ENCODE results near the gene APBA2. TPM values are rescaled to one million over a fixed set of nuclear protein-coding genes. Genes with fewer than 3 reads are reported as not detected.

The APBA2 gene
- total RNA-seq, 1 experiment from 2014 or later: not detected

GRCh38 chr15:28990390-28990789 lies 104.6 kb downstream of the APBA2 start:
- CTCF ChIA-PET: no interaction called here
- Mint-ChIP-seq H3K27me3 (ENCODE audit: insufficient read depth, unreplicated experiment) (peaks cover 15% of the 10 kb centered on the region), H3K4me1 (ENCODE audit: low read depth, unreplicated experiment) (no peaks in the 10 kb centered on the region), H3K36me3 (ENCODE audit: insufficient read depth, unreplicated experiment) (no peaks in the 10 kb centered on the region), H3K4me3 (ENCODE audit: unreplicated experiment) (no peak overlapping the region), H3K9me3 (ENCODE audit: unreplicated experiment) (no peaks in the 10 kb centered on the region), H3K27ac (ENCODE audit: unreplicated experiment) (no peak overlapping the region)
- no peak for DNase-seq
- POLR2A ChIA-PET: no interaction called here
- Histone ChIP-seq H3K36me3 (ENCODE audit: control insufficient read depth, insufficient read depth, low read length) (no peaks in the 10 kb centered on the region), H3K4me3 (ENCODE audit: low read depth, low read length) (no peak overlapping the region), H3K27me3 (replicated peaks; ENCODE audit: control insufficient read depth, insufficient read depth, low read length) (no peaks in the 10 kb centered on the region; the same call in 1 of the 2 replicates), H3K4me1 (no peaks in the 10 kb centered on the region), H3K9me3 (no peaks in the 10 kb centered on the region)
- intact Hi-C loops (cut with micrococcal nuclease; ENCODE audit: unreplicated experiment): no loop called here
- TF ChIP-seq, protein P1, sequence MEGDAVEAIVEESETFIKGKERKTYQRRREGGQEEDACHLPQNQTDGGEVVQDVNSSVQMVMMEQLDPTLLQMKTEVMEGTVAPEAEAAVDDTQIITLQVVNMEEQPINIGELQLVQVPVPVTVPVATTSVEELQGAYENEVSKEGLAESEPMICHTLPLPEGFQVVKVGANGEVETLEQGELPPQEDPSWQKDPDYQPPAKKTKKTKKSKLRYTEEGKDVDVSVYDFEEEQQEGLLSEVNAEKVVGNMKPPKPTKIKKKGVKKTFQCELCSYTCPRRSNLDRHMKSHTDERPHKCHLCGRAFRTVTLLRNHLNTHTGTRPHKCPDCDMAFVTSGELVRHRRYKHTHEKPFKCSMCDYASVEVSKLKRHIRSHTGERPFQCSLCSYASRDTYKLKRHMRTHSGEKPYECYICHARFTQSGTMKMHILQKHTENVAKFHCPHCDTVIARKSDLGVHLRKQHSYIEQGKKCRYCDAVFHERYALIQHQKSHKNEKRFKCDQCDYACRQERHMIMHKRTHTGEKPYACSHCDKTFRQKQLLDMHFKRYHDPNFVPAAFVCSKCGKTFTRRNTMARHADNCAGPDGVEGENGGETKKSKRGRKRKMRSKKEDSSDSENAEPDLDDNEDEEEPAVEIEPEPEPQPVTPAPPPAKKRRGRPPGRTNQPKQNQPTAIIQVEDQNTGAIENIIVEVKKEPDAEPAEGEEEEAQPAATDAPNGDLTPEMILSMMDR (IDR thresholded peaks at IDR 0.05; ENCODE audit: insufficient read depth in 1 of 2, low read depth in 1 of 2, low read length in 1 of 2, severe bottlenecking in 1 of 2, unreplicated experiment in 1 of 2): no peak
- BruUV-seq (replicated peaks): no TSS peak

DNA sequence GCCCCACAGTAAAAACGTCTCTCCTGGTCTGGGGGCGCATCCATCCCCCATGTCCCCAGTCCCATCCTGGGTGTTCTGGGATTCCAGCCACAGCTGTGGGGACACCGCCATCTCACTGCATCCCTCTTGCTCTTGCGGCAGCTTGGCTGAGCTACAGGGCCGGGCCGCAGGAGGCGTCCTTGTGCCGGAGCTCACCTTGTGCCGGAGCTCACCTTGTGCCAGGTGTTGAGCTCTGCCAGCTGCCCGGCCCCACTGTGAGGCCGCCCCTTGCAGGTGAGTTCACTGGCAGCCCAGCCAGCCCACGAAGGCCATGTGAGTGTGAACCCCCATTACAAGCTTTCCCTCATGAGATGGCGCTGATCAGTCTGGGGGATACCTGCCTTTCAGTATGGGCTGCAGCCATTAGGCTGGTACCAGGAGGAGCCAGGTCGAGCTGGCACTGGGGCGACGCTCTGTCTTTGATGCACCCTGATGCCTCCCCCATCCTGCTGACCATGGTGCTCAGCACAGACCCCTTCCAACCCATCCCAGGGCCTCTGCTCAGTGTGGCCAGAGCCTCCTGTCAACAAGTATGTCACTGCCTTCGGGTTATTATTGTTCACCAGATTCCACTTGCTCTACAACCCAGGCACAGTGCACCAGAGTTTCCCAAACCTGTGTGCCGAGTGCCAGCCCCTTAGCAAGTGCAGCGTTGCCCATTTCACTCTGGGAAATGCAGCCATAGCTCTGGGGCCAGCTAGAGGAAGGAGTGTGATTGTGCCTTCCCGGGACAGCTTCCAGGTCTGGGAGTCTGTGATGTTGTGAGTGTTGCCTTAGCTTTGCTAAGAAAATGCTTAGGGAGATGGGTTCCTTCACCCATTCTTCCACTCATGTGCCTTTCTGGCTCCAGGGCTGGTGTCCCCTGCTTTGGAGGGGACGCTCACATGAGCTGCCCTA lies 105.7 kb downstream of the APBA2 start:
- Mint-ChIP-seq H3K36me3 (ENCODE audit: insufficient read depth, unreplicated experiment) (no peaks in the 10 kb centered on the region), H3K4me3 (ENCODE audit: unreplicated experiment) (no peak overlapping the region), H3K27me3 (ENCODE audit: insufficient read depth, unreplicated experiment) (peaks cover 15% of the 10 kb centered on the region), H3K4me1 (ENCODE audit: low read depth, unreplicated experiment) (no peaks in the 10 kb centered on the region), H3K27ac (ENCODE audit: unreplicated experiment) (no peak overlapping the region), H3K9me3 (ENCODE audit: unreplicated experiment) (no peaks in the 10 kb centered on the region)
- TF ChIP-seq, protein P1 (IDR thresholded peaks at IDR 0.05; ENCODE audit: insufficient read depth in 1 of 2, low read depth in 1 of 2, low read length in 1 of 2, severe bottlenecking in 1 of 2, unreplicated experiment in 1 of 2): no peak
- no TSS peak for BruUV-seq (replicated peaks)
- Histone ChIP-seq H3K36me3 (ENCODE audit: control insufficient read depth, insufficient read depth, low read length) (no peaks in the 10 kb centered on the region), H3K27me3 (replicated peaks; ENCODE audit: control insufficient read depth, insufficient read depth, low read length) (no peaks in the 10 kb centered on the region; the same call in 1 of the 2 replicates), H3K4me1 (no peaks in the 10 kb centered on the region), H3K4me3 (ENCODE audit: low read depth, low read length) (no peak overlapping the region), H3K9me3 (no peaks in the 10 kb centered on the region)
- ChIA-PET CTCF (interaction anchor here (0.6 kb wide), 1 partner anchor 103 kb away, joined by 3 read pairs; no protein-coding TSS in a partner anchor), POLR2A (no interaction called here)
- no peak for DNase-seq
- intact Hi-C loops (cut with micrococcal nuclease; ENCODE audit: unreplicated experiment): no loop called here

DNA sequence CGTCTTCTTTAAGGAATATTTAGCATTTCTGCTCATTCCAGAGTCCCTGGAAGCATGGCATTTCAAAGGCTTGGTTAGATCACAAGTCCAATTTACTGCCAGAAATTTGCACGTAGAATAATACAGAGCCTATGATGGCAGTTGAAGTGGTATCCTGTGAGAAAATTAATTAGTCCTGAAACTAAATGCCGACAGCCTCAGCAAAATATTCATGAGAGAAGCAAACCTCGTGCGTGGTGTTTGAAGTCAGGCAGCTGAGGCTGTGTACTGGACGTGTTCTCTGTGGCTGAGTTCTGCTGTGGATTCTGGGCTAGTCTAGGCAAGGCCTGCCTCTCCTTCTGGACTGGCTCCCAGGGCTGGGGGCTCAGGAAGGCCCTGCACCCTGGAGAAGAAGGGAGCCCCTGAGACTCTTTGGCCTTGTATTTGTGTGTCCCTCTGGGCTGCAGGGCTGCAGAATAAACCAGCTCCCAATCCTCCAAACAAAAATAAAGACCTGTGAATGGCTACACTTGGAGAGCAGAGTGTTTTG lies 106.6 kb downstream of the APBA2 start:
- H3K27me3 ChIP-seq (replicated peaks; ENCODE audit: control insufficient read depth, insufficient read depth, low read length): no peaks in the 10 kb centered on the region; the same call in 1 of the 2 replicates
- no TSS peak for BruUV-seq (replicated peaks)
- H3K36me3 Mint-ChIP-seq (ENCODE audit: insufficient read depth, unreplicated experiment): no peaks in the 10 kb centered on the region

More for the DNA sequence above, 106.6 kb downstream of the APBA2 start:
- TF ChIP-seq, protein P1 (IDR thresholded peaks at IDR 0.05; ENCODE audit: insufficient read depth in 1 of 2, low read depth in 1 of 2, low read length in 1 of 2, severe bottlenecking in 1 of 2, unreplicated experiment in 1 of 2): no peak
- intact Hi-C loops (cut with micrococcal nuclease; ENCODE audit: unreplicated experiment): no loop called here
- H3K4me3 Mint-ChIP-seq (ENCODE audit: unreplicated experiment): no peak overlapping the region
- H3K9me3 ChIP-seq: no peaks in the 10 kb centered on the region
- H3K4me3 ChIP-seq (ENCODE audit: low read depth, low read length): no peak overlapping the region
- no peaks in the 10 kb centered on the region for H3K4me1 Mint-ChIP-seq (ENCODE audit: low read depth, unreplicated experiment)
- no peak overlapping the region for H3K27ac Mint-ChIP-seq (ENCODE audit: unreplicated experiment)
- ChIA-PET CTCF (interaction anchor here (0.6 kb wide), 1 partner anchor 102 kb away, joined by 3 read pairs; no protein-coding TSS in a partner anchor), POLR2A (no interaction called here)
- no peak for DNase-seq
- H3K27me3 Mint-ChIP-seq (ENCODE audit: insufficient read depth, unreplicated experiment): peaks cover 15% of the 10 kb centered on the region
- no peaks in the 10 kb centered on the region for H3K4me1 ChIP-seq
- H3K9me3 Mint-ChIP-seq (ENCODE audit: unreplicated experiment): no peaks in the 10 kb centered on the region
- no peaks in the 10 kb centered on the region for H3K36me3 ChIP-seq (ENCODE audit: control insufficient read depth, insufficient read depth, low read length)
